Activated T-helper 9 cell treated with anti-CD3 and anti-CD28 coated beads, Interleukin-2, amount 50 U/mL, for 16 hours (primary cell): ENCODE data around the gene EDAR.

Source experiments
- DNase-seq: peaks from one replicate; pipeline ENCODE4 v3.0.0-alpha.2; 2020; ENCODE audit warnings: low read depth

Gene EDAR

DNA sequence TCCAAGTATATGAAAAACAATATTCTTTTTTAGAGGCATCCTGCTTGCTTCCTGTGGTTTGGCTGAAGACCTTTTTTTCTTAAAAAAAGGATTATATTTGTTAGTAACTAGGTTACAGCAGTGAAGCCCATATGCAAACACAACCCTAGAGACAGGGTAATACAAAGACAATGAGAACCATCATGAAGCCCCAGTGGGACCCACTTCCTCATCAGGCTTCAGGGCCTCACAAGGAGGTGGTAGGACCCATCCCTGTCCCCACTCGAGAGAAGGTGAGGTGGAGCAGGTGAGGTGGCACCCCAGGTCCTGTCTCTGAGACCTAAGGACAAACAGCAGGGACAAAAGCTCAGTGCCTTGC, 80.3 kb downstream of the EDAR start:
- DNase-seq, result no peak

DNA sequence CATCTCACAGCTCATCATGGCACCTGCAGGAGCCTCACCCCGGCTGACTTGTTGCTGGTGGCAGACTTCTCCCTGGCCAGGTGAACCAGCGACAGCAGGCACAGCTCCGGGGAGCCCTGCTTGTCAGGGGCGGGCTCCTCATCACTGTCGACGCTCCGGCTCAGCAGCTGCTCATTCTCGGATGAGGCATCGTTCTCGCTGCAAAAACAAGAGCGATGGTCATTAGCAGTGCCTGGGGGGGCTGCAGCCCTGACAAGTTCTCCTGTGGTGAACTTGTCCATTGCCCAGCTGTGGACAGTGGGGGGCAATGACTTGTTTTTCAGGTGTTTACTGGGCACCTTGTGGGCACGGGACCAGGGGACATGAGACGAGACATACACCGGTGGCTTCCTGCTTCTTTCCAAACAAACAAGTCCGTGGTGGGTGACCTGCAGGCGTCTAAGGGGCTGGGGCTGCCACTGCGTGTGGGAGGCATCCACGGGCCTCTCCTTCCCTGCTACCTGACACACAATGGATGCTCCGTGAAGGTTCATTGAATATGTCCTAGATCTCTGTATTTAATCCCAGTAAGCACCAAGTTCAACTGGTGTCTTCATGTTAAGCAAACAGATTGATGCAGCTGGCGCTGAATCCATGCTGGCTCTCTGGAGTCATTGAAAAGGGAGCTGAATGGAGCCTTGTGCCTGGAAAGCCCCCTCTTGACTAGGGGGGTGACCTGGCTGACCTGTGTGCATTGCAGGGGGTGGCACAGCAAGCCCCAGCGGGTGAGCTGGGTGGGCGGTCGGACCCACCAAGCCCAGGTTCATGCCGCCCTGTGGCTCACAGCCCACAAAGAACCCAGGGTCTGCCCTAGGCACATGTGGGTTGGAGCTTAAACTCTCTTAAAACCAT, 81.0 kb downstream of the EDAR start:
- no peak for DNase-seq

DNA sequence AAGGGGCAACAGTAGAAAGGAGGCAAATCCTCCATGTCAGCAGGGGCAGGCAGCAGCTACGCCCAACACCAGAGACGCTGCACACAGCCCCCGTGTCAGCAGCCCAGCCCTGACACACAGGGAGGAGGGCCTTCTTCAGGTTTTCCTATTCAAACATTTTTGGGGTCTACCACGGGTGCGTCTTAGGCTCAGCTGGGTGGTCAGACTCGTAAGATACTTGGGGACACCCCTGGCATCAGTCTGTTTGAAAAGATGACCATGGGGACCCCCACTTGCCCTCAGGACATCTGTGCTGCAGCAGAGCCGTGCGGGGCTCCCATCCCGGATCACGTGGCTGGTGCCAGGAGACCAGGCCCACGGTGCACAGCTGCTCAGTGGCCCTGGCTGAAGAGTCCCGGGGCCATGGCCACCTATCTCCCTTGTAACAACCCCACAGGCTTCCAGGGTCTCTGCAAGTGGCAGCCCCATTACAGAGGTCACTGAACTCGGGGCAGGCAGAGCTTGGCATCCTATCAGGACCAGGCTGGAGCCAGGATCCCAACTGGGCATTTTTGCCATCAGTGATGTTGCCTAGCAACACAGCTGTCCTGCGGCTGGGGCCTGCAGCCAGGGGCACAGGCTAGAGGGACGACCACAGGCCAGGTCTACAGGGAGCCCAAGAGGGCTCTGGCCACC, 82.5 kb downstream of the EDAR start:
- DNase-seq, result no peak

DNA sequence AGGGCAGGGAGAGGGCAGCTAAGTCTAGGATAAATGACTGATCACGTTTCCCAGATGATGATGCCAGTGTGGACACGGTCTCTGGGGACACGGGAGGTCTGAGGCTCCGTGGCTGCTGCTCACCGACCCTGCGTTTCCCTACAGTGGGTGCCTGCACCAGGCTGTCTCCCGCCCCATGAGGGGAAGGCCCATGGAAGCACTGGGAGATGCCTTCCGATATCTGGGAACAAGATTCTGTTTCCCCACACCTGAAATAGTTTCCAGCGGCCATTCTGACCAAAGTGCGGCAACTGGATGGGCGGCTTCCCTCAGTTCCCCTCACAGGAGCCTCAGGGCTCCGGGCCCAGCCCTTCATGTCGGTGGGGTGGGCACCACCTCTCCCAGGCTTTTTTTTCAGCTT, 83.1 kb downstream of the EDAR start:
- DNase-seq, result no peak

DNA sequence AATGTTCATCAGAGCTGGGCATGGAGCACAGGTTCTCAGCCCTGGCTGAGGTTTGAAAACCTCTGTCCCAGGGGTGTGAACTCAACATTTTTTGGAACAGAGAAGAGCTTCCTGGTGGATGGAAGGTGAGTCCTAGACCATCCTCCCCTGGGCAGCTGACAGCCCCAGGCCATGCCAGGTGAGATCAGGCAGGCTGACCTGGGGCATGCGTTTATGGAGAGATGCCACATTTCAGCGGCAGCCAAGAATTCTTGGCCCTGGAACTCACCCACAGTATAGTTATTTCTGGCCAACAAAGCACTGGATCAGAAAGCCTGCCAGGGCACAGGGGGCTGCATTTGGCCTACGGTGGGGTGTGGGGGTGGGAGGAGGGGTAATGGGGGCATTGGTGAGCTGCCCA, 83.8 kb downstream of the EDAR start:
- DNase-seq, result no peak

DNA sequence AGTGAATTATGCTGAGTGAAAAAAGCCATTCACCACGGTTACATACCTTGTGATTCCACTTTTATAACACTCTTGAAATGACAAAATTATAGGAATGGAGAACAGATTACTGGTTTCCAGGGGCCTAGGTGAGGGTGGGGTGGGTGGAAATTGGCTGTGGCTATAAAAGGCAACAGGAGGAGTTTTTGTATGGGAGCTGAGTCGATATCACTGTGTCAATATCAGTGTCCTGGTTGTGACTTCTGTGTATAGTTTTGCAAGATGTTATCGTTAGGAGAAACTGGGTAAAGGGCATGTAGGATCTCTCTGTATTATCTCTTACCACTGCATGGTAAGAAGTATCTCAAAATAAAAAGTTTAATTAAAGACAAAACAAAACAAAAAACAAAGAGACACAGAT, 84.3 kb downstream of the EDAR start:
- no peak for DNase-seq

DNA sequence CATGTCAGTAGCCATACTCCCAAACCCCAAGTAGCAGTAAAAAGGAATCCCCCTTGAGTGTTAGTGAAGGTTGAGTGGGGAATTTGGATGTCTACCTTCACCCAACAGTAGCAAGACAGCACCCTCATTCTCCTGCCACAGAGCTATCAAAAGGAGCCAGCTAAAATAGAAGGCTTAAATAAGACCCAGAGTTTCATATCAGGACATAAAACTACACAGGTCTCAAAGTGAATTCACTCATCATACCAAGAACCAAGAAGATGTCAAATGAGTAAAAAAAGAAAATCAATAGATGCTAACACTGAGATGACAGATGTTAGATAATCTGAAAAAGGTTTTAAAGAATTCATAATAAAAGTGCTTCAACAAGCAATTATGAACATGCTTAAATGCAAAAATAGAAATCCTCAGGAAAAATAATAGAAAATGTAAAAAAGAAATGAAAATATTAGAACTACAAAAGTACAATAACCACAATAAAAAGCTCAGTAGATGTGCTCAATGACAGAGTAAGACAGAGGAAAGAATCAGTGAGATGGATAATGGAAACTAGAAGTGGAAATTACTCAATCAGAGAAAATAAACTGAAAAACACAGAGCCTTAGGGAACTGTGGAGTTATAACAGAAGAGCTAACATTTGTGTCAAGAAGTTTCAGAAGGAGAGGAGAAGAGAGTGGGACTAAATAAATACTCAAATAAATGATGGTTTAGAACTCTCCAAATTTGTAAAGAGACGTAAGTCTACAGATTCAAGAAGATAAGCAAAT, 90.5 kb downstream of the EDAR start:
- no peak for DNase-seq

DNA sequence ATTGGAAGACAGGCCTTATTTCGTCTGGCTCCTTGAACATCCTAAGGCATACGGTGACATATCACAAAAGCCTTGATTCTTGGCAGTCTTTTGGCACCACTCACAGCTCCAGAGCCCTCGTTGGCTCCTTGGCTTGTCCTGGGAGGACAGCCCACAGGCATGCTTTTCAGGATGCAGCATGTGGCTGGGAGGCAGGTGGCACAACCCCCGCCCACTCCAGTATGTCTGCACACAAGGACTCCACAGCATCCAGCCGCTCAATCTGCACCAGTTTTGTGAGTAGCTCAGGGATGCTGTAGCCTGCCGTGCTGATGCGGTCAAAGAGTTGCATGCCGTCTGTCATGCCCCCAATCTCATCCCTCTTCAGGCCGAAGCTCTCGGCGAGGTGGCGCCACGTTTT, 92.3 kb downstream of the EDAR start:
- no peak for DNase-seq

DNA sequence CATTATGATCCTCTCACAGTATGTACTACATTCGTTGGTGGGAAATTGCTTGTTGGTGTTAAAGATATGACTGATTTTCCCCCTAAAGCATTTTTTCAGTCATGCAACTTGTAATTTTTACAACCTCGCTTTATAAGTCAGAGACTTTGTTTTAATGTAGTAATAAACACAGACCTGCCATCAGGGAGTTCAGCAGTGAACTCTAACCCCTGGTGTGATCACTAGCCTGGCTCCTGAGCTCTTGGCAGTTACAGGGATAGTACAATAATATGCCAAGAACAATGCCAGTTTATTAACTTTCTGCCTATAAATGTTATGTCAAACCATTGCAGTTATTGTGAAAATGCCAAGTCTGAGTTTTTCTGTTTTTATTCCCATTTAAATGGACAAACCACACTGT, 93.8 kb downstream of the EDAR start:
- no peak for DNase-seq

DNA sequence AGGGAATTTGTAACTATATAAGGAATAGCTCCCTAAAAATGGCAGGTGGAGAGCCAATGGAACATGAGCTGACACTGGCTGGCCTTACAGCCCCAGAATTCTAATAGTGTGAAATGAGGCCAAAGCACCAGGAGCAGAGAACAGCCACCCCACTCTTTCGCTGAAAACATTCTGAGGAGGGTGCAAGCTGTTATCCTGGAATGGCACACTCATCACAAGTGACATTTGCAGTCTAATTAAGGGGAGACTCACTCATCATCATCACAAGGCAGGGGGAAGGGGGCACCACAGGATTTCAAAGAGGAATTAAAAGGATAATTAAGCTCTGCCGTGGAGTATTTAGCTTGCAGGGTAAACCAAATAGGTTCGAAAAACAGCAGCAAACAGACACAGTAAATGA, 94.3 kb downstream of the EDAR start:
- DNase-seq, result no peak

DNA sequence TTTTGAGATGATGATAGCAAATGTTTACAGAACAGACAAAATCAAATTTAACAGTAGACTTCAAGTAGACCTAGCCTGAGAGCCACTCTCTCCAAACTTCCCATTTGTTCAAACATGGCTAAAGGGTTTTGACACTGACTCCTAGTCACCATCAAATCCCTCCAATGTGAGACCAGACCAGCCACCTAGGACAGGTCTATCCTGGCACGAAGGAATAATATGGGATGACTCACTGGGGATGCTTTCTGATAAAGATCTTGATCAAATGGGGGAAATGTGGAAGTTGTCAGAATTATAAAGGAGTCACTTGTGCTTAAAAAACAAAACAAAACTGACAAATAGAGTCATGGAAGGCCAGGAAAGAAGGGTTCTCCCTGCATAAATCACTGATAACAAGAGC, 95.7 kb downstream of the EDAR start:
- no peak for DNase-seq

DNA sequence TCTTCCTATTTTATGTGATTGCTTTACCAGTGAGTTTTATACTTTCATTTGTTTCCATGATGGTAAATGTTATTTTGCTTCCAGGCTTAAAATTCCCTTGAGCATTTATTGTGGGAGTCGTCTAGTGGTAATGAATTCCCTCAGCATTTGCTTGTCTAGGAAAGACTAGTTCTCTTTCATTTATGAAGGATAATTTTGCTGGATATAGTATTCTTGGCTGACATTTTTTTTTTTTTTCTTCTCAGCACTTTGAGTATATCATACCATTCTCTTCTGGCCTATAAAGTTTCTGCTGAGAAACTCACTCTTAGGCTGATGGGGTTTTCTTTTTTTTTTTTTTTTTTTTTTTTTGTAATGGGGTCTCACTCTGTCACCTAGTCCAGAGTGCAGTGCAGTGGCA, 99.1 kb downstream of the EDAR start:
- DNase-seq, result no peak

DNA sequence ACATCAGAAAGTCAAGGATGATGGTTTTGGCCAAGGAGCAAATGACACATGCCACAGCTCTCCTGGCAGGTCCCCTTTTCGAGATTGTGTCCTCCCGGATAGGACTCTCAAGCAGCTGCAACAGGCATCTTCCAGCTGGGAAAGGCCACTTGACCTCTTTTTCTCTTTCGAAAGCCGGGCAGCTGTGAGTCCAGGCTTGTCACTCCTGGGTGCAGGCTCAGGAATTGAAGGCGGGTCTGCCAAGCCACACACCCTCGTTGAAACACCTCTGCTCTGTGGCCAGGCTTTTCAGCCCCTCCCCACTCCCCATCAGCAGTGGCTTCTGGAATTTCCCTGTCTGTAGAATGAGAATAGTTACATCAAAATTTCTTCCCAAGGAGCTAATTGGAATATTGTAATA, 104.4 kb downstream of the EDAR start:
- DNase-seq, result no peak

DNA sequence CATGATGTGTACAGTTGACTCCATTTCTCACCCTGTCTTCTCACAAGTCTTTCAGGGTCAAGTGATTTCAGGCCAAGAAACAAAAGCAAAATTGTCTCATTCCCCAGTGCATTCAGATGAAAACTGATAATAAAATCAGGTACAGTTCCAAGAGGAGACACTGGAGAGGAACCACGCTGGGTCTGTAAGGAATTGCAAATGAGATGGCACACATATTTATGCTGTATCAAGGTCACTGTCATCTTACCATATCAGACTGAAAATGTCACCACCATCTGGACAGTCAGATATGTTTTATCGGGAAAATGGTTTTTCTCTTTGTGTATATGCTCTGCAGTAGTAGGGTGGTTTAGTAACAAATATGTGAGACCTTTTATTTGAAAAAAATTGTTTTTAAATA, 110.7 kb downstream of the EDAR start:
- no peak for DNase-seq

DNA sequence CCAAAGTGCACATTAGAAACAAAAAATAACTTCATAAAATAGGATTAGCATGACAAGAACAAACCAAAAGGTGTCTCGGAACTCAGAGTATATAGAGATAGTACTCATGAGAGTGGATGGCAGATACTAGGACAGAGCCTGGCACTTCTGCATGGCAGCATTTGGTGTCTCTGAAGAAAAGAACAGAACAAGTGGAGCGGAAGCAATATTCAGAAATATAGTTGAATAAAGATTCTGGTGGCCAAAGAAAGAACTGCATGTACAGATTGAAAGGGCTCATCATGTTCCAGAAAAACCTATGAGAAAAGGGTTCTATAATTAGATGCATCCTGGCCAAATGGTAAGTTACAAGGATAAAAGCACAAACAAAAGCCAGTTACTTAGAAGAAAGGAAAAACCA, 111.5 kb downstream of the EDAR start:
- DNase-seq, result no peak

DNA sequence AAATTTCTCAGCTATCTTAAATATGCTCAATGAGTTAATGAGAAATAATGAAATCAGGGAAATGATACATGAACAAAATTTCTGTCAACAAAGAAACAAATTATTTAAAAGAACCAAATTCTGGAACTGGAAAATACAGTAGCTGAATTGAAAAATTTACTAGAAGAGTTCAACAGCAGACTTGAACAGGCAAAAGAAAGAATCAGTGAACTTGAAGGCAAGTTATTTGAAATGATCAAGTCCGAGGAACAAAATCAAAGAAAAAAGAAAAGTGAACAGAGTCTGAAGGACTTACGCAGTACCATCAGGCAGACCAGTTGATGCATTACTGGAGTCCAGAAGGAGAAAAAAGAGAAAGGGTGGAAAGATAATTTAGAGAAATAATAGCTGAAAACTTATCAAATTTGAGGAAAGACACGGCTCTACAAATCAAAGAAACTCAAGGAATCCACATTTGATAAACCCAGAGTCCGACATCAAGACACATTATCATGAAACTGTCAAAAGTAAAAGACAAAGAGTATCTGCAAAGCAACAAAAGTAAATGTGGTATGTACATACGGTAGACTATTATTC, 118.9 kb downstream of the EDAR start:
- DNase-seq, result no peak

DNA sequence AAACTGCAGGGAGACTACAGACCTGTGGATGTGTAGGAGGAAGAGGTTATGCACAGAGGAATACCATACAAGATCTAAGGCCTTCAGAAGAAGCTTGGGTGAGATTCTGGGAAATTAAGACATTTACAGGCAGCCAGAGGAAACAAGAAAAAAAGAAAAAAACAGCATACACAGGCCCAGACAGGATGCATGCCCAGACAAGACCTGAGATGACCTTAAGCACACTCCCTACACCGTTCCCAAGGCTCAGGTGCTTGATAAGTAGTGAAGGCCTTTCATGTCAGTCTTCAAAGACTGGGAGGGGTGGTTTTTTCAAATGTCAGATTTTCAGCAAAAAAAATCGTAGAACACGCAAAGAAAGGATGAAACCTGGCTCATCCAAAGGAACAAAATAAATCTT, 119.5 kb downstream of the EDAR start:
- no peak for DNase-seq

DNA sequence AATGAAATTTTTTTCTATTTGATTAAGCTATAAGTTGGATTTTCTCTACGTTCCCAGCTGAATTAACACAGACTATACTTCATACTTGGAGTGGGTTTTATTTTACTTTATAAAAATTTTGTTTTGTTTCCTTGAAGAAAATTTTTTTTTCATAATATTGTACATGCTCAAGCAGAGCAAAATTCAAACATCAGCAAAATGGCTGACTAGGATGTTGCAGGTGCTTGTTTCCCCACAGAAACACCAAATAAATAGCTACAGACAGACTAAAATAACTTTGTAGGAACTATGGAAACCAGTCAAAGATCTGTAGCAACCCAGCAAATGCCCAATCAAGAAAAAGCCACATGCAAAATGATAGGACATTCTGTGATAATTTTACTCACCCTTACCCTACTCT, 120.1 kb downstream of the EDAR start:
- DNase-seq, result no peak

DNA sequence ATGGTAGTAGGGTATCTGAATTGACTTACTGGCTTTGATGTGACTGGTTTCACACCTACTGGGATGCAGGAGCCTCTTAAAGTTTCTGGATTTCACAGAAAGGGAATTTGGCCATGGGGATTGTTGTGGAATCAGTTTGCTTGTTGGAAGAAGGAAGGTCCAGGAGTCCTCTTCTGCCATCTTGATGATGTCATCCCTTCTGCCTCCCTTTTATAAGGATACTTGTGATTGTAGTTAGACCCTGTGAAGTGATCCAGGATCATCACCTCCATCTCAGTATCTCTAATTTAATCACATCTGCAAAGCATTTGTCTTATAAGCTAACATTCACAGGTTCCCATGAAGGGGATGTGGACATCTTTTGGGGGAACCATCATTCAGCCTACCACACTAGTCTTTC, 123.0 kb downstream of the EDAR start:
- DNase-seq, result no peak

DNA sequence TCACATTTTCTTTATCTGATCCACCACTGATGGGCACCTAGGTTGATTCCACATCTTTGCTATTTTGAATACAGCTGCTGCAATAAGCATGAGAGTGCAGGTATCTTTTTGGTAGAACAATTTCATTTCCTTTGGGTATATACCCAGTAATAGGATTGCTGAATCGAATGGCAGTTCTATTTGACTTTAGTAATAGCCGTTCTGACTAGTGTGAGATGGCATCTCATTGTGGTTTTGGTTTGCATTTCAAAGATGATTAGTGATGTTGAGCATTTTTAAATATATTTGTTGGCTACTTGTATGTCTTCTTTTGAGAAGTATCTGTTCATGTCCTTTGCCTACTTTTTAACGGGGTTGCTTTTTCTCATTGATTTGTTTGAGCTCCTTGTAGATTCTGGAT, 130.1 kb downstream of the EDAR start:
- no peak for DNase-seq

DNA sequence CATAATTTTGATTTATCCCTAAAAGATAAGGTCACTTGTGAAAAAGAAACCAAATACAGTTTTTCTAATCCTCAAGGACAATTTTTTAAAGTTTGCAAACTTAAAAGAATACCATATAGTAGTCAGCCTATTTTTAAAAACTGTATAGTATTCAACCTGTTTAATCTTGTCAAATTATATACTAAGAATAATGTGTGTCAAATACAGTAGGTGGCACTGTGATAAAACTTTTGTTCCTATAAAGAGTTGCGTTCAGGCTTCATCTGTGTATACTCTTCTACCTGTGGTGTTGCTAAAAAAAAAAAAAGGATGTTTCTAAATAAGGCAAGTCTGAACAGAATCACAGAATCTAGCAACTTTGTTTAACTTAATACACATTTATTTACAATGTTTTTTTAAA, 133.8 kb downstream of the EDAR start:
- no peak for DNase-seq

DNA sequence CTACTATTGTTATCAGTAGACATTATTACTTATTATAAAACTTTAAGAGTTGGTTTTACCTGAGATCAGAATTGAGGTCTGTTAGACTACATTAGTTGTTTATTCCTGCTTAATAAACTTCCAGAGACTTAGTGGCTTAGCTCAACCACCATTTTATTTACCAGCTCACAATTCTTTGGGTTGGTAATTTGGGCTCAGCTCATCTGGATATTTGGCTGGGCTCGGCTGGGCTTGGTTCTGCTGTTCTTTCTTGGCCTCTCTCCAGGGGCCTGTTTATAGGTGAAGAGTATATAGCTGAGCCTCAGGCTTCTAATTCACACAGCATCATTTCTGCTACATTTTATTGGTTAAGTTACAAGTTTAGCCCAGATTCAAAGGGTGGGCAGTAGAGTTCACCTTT, 134.5 kb downstream of the EDAR start:
- no peak for DNase-seq

DNA sequence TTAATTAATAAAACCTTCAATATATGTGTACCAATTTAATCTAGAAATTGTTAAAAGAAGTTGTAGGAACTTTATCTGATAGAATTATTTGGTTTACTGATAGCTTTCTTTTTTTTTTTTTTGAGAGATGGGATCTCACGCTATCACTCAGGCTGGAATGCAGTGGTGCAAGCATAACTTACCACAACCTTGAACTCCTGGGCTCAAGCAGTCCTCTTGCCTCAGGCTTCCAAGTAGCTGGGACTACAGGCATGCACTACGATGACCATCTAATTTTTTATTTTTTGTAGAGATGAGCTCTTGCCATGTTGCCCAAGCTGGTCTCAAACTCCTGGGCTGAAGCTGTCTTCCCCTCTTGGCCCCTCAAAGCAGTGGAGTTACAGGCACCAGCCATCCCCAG, 135.6 kb downstream of the EDAR start:
- no peak for DNase-seq
